Caki2 (cell line): ENCODE measurements around the gene SERPINA10. TPM values are rescaled to one million over a fixed set of nuclear protein-coding genes. Genes with fewer than 3 reads are reported as not detected.
"Not testable (repeated sequence)": the region's sequence is repeated elsewhere in the genome, so short reads cannot be mapped to it uniquely, and the experiment has no call there.

ENCODE experiments used
- DNase-seq: peaks from one replicate; pipeline ENCODE4 v3.0.0-alpha.2; 2015; ENCODE audit warnings: low read depth
- in situ Hi-C: cut with HindIII; loops from 2 replicates; pipeline ENCODE4 v1.10.0; 2016; ENCODE audit warnings: low sequenced_read_pairs, low pct_unique_long_range_greater_than_20kb, mixed read lengths
- total RNA-seq: library from RNA; depleted of rRNA; stranded (reverse); fragments of >200 nt; shearing (Covaris generic); gene quantifications from 2 replicates; pipeline ENCODE4 v1.2.3, GENCODE V29; 2014; ENCODE audit warnings: low replicate concordance

SERPINA10 gene
- total RNA-seq, 1 experiment from 2014 or later, result not detected

- no peak for DNase-seq
- in situ Hi-C loops, result no loop called here
Observed at GRCh38 chr14:94291906-94292525, 1.1 kb downstream of the SERPINA10 start.

DNA sequence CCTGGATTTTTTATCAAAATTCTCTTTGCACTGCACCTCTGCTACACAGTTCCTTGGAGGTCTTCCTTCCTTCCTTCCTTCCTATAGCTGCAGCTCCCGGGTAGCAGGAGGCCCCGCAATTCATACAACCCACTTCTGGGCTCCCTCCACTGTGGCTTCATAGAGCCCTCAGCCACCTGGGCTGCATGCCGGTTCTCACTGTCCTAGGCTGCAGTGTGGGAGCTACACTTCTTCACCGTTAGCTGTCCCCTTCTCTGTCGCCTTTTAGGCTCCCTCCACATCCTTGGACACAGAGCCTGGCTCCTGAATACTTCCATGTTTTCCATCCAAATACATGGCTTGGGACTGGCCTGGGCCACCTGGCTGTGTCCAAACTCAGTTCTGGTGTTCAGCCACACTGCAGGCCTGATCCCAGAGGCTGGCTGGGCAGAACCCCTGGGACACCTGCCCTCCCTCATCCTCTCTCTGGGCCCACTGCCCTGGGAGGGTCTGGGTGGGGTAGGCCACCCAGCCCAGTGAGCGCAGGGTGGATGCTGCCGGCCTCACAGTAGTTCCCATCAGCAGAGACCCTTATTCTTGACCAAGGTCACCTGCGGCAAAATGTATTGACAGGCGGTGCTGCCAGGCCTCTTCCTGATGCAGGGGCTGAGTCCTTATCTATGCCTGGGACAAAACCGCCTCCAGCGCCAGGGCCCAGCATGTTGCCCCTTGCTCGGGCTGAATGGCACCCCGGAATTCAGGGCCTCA is 1.7 kb downstream of the SERPINA10 start:
- in situ Hi-C loops, result no loop called here

GRCh38 chr14:94290197-94290596 is 2.9 kb downstream of the SERPINA10 start:
- no peak for DNase-seq
- in situ Hi-C loops, result no loop called here

More for the DNA sequence above, 1.7 kb downstream of the SERPINA10 start:
- no peak for DNase-seq

- no peak for DNase-seq
- in situ Hi-C loops, result no loop called here
Observed at GRCh38 chr14:94288610-94289465, 4.2 kb downstream of the SERPINA10 start.

GRCh38 chr14:94285158-94285557 is 7.9 kb downstream of the SERPINA10 start:
- in situ Hi-C loops, result no loop called here
- DNase-seq, result no peak

GRCh38 chr14:94284221-94284620 is 8.8 kb downstream of the SERPINA10 start:
- DNase-seq, result no peak
- in situ Hi-C loops, result no loop called here

GRCh38 chr14:94282991-94283723 is 9.9 kb downstream of the SERPINA10 start:
- in situ Hi-C loops, result no loop called here
- no peak for DNase-seq

GRCh38 chr14:94278731-94279130 is 14.3 kb downstream of the SERPINA10 start:
- DNase-seq, result no peak
- in situ Hi-C loops, result no loop called here

DNA sequence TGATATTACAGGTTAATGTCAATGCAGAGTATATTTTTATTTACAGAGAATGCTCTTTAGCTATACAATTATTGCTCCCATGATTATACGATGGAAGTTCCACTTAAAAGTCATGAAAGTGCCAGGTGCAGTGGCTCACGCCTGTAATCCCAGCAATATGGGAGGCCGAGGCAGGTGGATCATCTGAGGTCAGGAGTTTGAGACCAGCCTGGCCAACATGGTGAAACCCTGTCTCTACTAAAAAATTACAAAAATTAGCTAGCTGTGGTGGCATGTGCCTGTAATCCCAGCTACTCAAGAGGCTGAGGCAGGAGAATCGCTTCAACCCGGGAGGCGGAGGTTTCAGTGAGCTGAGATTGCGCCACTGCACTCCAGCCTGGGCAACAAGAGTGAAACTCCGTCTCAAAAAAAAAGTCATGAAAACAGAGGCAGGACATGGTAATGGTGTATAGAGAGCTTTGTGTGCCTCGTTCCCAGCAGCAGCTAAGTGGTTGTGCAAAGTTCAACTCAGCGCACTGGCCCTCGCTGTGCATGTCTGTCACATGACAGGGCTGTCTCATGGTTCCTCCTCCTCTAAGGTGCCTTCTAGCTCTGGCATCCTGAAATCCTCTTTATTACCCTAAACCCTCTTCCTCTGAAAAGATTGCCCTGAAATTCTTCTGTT is 16.0 kb downstream of the SERPINA10 start:
- in situ Hi-C loops, DNase-seq: not testable (repeated sequence)

GRCh38 chr14:94269156-94269555 is 23.9 kb downstream of the SERPINA10 start:
- no peak for DNase-seq

DNA sequence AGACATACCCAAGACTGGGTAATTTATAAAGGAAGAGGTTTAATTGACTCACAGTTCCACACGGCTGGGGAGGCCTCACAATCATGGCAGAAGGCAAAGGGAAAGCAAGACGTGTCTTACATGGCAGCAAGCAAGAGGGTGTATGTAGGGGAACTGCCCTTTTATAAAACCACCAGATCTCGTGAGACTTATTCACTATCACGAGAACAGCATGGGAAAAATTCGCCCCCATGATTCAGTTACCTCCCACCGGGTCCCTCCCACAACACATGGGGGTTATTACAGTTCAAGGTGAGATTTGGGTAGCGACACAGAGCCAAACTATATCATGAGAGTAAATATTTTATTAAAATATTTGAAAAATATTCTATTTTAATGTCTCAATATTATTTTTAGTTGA is 24.5 kb downstream of the SERPINA10 start:
- DNase-seq, in situ Hi-C loops: not testable (repeated sequence)

More at GRCh38 chr14:94269156-94269555, 23.9 kb downstream of the SERPINA10 start:
- in situ Hi-C loops, result no loop called here

DNA sequence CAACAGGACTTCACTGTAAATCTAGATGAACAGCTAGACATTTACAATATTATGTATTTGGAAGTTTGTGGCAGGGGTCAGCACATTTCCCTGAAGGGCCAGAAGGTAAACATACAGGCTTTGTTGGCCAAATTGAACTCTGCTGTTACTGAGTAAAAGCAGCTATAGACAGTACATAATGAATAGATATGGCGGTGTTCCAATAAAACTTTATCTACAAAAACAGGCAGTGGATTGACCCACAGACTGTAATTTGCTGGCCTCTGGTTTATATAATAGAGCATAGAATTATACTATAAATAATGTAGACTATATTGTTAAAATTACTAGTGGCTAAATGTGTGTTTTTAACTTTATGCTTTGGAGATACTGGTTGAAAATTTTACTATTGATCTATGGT is 25.7 kb downstream of the SERPINA10 start:
- in situ Hi-C loops, result no loop called here
- DNase-seq, result no peak

DNA sequence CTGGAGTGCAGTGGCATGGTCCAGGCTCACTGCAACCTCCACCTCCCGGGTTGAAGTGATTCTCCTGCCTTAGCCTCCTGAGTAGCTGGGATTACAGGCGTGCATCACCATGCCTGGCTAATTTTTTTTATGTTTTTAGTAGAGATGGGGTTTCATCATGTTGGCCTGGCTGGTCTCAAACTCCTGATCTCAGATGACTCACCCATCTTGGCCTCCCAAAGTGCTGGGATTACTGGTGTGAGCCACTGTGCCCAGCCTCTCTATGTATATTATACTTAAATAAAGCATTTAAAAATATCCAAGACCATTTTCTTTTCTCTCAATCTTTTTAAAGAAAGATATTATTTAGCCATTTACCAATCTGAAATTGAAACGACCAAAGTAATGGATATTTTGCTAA is 28.9 kb downstream of the SERPINA10 start:
- DNase-seq, in situ Hi-C loops: not testable (repeated sequence)

GRCh38 chr14:94244182-94244581 is 48.9 kb downstream of the SERPINA10 start:
- no peak for DNase-seq
- in situ Hi-C loops, result no loop called here

GRCh38 chr14:94239406-94239805 is 53.7 kb downstream of the SERPINA10 start:
- DNase-seq, result no peak
- in situ Hi-C loops, result no loop called here

GRCh38 chr14:94237983-94238382 is 55.1 kb downstream of the SERPINA10 start:
- in situ Hi-C loops, result no loop called here
- DNase-seq, result no peak

GRCh38 chr14:94237046-94237445 is 56.0 kb downstream of the SERPINA10 start:
- in situ Hi-C loops, result no loop called here
- DNase-seq, result no peak
